Stimulated activated CD8-positive, alpha-beta memory T cell treated with anti-CD3 and anti-CD28 coated beads, Interleukin-12 subunit alpha, Interleukin-12 subunit beta, amount 100 ng/mL, for 4 hours (primary cell): ENCODE results near the gene CFAP90.

ENCODE experiments used
- DNase-seq: peaks from one replicate; pipeline ENCODE4 v3.0.0-alpha.2; 2020; ENCODE audit warnings: low read depth

CFAP90 gene

DNA sequence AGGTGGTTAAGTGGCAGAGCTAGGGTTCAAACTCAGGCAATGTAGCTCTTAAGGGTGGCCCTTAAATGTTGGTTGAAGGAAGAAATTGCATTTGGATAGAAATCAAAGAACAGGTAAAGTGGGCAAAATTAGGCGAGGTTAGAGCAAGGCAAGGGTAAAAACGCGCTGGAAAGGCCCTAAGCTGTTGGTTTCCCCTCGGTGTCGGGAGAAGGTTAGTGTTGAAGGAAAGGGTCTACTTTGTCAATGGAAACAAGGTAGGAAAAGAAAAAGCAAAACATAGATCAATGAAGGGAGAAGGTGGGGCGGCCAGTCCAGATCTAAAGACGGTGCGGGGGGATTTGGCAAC, 17.5 kb upstream of the CFAP90 start:
- DNase-seq: no peak

DNA sequence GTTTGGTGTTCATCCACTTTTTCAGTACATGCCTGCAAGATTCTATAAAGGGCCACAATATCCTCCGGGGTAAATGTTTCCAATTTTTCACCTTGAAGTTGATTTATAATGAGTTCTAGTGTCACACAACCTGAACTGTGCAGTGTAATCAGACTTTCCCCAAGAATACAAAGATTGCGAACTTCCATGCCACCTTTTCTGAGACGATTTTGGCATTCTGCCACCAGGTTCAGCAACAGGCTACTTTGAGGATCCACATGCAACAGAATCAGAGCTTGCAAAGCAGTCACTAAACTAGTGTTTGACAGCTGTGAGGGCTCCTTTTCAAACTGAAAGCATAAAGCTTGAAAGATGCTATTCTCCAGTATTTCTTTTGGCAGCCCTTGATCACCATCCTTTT, 16.3 kb upstream of the CFAP90 start:
- DNase-seq: no peak

DNA sequence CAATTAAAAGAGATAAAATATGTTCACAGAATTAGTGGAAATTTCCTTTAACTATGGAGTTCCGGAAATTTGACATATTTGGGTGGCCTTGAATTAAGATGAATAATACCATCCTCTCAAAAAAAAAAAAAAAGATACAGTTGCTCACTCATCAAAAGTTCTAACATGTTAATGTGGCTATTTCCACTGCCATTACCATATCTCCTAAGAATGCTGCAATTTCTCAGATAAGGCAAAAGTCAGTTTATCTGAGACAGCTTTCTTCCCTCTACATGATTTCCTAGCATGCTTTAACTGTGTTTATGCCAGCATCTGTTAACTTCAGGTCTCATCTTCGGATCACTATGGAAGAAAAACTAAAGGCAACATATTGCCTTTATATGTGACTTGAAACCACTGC, 15.3 kb upstream of the CFAP90 start:
- no peak for DNase-seq

DNA sequence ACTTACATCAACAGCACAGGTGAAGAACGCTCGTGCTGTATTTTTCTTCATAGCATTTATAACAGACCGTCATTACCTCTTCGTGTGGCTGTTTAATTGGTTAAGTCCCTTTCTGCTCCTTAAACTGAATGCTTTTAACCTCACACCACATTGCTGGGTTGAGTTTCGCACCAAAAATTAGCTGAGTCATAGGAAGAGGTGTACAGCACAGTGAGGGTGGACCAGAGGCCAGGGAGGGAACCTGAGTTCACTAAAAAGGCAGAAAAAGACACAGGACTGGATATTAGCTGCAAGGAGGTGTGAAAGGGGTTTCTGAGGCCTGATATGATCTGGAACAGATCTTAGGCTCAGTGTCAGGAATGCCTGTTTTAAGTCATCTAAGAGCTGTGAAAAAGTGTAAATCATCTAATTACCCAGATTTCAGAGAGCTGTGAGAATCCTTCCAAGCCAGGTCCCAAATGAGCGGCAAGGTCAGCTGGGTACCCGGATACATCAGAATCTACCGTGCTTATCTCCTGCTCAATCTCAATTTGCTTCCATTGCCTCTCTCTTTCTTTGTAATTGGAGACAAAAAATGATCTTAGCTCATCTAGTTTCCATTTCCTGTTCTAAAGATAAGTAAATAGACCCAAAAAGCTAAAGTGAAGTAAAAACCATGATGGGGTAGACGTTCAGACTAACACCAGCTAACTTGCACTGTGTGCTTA, 7.1 kb upstream of the CFAP90 start:
- DNase-seq: no peak

DNA sequence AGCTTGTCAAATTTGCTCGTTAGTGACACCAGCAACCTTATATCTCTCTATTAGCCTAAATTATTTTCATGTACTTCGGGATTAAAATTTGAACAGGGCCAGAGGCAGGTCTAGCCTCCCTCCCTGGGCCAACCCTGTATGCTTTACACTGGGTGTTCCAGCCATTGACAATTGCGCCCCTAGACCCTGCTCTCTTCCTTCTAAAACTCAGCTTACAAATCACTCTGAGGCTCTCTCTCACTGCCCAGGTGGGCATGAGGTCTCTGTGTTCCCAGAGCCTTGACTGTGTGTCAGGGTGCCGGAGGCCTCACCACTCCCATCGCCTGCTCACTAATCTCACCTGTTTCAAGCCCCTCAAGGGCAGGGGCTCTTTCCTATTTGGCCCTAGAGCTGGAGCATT, 6.4 kb upstream of the CFAP90 start:
- no peak for DNase-seq

DNA sequence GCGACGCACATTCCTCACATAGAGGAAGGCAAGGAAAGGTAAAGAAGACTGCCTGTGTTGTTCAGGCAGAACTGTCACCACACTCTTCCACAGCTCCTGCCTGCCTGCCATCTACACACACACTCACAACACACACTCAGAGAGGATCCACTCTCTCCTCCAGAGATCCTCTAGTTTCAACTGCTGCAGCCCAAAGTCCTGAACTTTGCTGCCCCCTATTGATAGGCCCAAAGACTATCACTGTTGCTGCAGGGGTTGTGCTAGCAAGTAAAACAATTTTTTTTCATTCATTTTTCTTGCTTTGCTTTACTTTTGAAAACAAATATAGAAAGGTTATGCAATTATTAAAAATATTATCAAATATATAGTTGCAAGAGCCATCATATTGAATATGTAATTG, 5.9 kb upstream of the CFAP90 start:
- no peak for DNase-seq

DNA sequence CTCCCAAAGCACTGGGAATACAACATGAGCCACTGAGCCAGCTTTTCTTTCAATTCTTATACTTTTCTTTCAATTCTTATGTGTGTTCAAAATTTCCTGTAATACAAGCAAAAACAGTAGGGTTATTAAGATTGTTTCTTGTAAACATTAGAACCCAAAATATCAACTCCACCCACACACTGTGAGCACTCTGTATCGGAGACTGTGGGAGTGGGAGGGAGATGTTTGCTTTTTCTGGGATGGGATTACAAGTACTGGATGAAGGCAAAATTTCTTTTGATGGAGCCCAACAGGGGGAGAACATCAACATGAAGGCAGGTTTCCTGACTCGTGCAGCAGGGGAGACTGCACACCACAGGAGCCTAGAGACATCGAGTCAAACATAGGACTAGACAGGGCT, 4.7 kb upstream of the CFAP90 start:
- no peak for DNase-seq

DNA sequence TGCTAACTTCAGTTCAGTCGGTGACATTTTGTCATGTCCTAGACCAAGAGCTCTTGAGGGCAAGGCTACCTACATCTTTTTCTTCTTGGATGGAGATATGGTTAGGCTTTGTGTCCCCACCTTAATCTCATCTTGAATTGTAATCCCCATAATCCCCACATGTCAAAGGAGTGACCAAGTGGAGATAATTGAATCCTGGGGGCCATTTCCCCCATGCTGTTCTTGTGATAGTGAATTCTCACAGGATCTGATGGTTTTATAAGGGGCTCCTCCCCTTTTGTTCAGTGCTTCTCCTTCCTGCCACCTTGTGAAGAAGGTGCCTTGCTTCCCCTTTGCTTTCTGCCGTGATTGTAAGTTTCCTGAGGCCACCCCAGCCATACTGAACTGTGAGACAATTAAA, 2.1 kb upstream of the CFAP90 start:
- DNase-seq: no peak

DNA sequence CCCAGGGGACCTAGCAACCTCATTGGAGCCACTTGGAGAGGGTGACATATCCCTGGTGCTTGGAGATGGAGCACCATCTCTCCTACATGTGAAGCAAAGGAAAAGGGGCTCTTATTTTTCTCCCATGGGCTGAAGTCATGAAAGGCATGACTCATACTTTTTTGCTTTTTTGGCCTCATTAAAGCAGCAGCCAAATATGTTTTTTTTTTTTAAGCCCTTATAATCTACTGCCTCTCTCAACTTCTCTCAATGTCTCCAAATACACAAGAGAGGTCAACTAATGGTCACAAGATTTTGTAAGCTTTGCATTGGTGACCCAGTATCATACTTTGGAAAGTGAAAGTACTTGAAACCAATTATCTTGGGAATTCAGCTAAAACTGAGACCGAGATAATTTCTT, 1.6 kb upstream of the CFAP90 start:
- no peak for DNase-seq

DNA sequence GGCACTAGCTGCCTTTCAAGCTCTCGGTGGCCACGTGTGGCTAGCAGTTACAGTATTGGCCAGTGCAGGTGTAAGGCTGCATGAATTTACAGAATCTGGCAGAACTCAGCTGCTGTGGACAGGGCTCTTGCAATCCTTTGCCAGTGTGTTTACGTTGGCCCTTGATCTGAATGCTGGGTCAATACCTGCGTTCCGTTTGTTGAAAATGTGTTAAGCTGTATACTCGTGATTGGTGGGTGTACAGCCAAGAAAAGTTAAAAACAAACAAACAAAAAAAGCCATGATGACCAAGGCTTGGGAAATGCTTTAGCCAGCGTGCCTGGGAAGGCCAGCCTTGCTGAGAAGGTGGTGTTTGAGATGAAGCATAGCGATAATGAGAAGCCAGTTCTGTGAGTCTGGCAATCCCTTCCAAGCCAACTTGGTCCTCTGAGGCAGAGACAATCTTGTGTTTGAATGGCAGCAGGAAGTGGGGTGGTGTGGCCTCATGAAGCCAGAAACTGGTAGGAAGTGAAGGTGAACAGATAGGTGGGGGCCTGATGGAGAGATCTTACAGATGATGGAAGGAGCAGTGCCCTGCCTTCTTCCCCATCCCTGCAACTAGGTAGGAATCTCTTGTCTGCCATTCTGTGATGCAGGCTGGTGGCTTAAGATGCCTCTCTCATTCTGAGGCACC, 820 bp upstream of the CFAP90 start:
- DNase-seq: no peak

DNA sequence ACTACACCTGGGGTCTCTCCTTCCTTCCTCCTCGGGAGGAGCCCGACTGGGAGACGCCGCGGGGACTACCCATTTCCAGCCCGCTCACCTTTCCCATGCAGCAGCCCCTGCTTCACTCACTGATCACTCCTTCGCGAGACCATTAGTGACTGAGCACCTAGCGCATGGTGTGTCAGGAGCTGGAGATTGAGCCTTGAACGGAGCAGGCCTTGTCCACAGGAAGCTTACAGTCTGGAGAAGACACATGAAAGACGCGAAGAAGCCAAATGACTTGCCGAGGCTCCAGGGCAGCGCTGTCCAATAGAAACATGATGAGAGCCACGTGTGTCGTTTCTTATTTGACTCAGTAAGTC, 283 bp upstream of the CFAP90 start:
- no peak for DNase-seq

DNA sequence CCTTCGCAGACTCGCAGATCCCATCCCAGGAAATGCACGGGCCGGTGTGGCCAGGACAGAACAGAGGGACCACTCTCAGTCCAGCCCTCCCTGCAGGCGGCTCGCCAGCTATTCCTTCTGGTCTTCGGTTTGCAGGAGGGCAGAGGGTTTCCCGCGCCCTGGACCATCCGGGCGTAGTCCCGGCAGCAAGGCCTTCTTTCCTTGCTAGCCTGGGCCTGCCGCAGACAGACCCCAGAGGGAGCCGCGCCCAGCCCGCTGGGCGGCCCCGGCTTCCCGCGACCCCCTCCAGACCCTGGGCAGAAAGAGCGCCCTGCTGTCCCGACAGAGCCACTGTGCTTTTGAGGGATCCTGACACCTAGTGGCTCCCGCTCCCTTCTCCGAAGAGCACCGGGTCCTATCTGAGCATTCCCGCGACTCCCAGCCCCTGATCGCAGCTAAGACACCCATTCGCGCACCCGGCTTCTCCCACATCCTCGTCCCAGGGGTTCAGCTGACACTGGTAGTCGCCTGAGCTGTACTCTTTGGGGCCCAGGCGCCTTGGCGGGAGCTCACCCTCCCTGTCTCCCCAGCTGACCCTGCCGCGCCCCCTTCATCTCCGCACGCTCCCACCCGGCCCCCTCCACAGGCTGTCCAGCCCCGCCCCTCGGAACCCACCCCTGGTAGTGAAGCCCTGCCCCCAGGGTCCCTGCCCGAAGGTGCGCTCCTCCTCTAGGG, 1.1 kb downstream of the CFAP90 start:
- no peak for DNase-seq

DNA sequence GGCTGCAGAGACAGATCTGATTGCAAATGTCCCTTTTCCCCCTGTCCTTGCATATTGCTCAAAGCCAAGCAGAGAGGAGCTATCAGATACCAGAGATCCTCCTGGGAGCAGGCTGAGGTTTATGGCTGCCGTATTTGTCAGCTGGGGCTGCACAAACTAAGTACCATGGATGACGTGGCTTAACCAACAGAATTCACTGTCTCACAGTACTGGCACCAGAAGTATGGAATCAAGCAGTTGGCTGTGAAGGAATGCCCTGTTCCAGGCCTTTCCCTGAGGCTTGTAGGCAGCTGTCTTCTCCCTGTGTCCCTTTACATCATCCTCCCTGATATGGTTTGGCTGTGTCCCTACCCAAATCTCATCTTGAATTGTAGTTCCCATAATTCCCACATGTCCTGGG, 2.6 kb downstream of the CFAP90 start:
- DNase-seq: no peak

DNA sequence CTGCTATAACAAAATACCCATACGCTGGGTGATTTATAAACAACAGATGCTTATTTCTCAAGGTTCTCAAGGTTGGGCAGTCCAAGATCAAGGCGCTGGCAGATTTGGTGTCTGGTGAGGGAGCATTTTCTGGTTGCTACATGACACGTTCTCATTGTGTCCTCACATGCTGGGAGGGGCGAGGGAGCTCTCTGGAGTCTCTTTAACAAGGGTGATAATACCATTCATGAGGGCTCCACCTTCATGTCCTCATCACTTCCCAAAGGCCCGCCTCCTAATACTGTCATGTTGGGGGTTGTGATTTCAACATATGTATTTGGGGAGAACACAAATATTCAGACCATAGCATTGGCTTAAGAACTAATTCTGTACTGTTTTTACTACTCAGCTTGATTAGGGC, 4.6 kb downstream of the CFAP90 start:
- no peak for DNase-seq

DNA sequence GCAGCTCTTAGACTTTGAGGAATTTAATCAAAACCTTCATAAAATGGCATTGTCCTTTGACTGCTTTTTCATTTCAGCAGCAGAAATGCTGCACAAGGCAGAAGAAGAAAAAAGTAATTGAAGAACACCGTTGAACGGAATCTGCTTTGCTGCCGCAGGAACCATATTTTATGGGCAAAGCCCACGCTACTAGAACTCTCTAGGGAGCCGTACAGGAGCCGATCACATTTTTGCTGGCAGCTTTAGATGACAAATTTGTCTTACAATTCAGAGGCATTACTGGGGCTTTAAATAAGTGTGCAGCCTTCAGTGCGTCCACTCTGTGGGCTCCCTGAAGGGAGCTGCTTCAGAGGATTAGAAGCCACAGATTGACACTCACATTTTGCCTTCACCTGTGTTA, 5.4 kb downstream of the CFAP90 start:
- no peak for DNase-seq

DNA sequence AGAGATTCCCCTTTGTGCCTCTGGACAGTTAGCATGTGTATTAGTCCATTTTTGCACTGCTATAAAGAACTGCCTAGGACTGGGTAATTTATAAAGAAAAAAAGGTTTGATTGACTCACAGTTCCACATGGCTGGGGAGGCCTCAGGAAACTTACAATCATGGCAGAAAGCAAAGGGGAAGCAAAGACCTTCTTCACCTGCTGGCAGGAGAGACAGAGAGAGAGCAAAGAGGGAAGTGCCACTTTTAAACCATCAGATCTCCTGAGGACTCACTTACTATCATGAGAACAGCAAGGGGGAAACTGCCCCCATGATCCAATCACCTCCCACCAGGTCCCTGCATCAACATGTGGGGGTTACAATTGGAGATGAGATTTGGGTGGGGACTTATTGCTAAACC, 6.0 kb downstream of the CFAP90 start:
- no peak for DNase-seq

DNA sequence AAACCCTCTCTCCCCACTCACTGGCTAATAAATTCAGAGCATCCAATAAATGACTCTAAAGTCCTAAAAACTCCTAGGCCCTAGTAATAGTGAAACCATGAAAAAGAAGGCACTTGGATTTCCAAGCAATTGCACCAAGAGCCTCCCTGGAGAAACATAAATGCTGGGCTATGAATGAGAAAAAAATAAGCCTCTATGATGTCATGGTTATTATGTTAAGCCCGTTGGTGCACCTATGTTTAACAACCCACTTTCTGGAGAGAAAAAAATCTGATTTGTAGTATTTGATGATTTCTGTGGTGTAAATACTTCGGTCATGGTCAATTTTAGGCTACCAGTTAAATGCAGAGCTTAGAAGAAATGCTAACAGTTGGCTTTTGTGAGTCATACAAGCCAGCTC, 8.4 kb downstream of the CFAP90 start:
- DNase-seq: no peak

DNA sequence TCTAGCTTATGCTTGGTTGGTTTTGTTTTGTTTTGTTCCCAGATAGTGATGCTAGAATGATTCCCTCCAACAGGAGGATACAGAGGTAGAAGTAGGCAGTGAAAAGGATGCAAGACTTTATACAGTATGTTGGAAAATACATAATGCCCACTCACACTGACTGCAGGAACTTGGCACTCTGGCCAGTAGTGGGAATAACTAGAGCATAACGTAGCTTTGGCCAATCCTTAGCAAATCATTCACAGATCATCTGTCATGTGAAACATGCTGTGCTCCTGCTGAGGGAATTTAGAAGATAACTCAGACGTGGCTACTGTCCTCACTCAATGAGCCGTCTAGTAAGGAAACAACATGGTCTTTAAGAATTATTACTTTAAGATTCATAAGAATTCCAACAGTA, 13.5 kb downstream of the CFAP90 start:
- DNase-seq: no peak

DNA sequence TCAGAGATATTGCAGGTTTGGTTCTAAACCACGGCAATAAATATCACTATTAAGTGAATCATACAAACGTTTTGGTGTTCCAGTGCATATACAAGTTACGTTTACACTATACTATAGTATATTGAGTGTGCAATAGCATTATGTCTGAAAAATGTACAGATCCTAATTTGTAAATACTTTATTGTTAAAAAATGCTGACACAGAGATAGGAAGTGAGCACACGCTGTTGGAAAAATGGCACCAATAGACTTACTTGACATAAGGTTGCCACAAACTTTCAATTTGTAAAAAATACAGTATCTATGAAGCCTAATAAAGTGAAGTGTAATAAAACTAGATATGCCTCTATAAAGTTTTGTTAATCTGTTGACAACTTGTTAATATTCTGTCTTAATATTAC, 16.0 kb downstream of the CFAP90 start:
- DNase-seq: no peak

DNA sequence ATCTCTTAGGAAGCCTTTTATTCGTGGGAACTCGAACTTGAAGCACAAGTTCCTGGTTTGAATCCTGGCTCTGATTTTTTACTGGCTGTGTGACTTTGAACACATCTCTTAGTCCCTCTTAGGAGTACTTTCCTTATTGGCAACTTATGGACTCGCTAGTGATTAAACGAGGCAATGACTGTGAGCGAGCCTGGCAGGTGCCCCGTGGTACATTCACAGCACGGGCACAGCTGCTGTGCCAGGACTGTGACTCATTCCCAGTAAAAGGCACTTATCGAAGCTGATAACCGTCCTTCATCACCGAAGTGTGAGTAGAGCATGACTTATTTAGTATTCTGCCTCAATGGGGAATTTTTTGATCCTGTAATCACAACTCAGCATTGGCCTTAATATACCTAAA, 22.7 kb downstream of the CFAP90 start:
- no peak for DNase-seq

DNA sequence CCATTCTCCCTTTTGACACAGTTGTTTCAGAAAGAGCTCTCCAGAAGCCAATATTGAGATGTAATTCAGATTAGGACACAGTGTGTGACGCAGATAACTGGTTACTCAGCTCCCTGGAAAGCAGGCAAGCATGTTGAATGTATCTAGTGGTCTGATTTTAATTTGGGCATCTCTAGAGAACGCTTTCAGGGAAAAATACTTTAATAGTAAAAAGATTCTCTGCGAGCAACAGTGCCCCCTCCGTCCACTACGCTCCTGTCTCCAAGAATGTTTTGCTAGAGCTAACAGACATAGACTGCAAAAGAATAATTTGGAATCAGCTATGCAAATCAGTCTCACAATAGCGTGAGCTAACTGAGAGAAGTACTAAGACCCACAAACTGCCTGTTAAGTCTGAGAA, 23.3 kb downstream of the CFAP90 start:
- no peak for DNase-seq

DNA sequence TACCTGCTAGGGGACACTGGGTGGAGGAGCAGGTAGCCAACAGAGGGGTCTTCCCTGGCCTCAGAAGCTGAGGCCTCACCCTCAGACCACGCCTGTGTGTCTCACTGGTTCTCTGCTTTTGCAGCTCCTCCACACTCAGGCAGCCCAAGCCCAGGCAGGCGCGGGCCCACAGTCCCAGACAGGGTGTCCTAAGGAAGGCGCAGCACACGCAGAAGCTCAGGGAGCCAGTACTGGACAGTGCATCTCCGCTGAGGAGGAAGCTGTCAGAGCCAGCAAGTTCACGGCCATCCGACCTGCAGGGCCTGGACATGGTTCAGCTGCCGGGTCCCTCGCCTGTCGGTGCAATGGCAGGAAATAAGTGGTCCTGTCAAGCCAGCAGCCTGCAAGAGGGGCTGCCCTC, 25.3 kb downstream of the CFAP90 start:
- DNase-seq: no peak

DNA sequence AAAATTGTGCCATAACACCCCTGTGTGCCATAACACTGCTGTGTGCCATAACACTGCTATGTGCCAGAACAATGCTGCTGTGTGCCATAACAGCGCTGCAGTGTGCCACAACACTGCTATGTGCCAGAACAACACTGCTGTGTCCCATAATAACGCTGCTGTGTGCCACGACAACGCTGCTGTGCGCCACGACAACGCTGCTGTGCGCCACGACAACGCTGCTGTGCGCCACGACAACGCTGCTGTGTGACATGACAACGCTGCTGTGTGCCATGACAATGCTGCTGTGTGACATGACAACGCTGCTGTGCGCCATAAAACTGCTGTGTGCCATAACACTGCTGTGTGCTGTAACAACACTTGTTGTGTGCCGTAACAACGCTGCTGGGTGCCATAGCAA, 25.9 kb downstream of the CFAP90 start:
- DNase-seq: no peak

DNA sequence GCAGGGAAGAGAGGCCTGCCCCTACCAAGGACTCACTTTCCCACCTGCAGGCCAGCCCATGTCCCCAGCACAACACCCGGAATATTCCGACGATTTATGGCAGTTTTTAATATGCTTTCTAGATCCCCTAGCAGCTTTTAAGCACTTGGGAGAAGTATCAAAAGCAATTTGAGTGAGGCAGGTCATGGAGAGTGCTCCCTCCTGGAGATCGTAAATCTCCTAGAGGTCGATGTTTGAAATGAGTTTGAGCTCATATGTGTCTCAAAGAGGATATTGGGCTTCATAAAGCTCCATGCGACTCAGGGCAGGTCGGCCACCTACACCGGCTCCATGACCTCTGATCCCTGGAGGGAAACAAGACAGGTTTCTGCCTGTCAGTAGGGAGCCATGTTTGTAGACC, 27.3 kb downstream of the CFAP90 start:
- DNase-seq: no peak
